Nucleus accumbens (tissue), 56 donors: Measurements from ENCODE around the gene EIF3M.
A peak's percentile ranks its signal among the peaks of the same experiment; 100 is the strongest.

Source experiments
- DNase-seq, 56 donors: peaks; one replicate each; lab custom pipeline; 2025; lab: John Stamatoyannopoulos, UW

EIF3M gene

GRCh38 chr11:32583459-32584271, at the start of gene EIF3M:
Gene EIF3M (plus strand): TSS chr11:32583831. CDS start chr11:32583888, 57 bp downstream.
- peak; percentile 59 to 97 (median 92) for DNase-seq

- DNase-seq: no peak
Measured at GRCh38 chr11:32538804-32539203, 44.8 kb upstream of the EIF3M start.

- DNase-seq: no peak
Measured at GRCh38 chr11:32549611-32550187, 33.9 kb upstream of the EIF3M start.

GRCh38 chr11:32550207-32550606, 33.4 kb upstream of the EIF3M start:
- no peak for DNase-seq

- DNase-seq: no peak
Measured at GRCh38 chr11:32555091-32555490, 28.5 kb upstream of the EIF3M start.

GRCh38 chr11:32555895-32556294, 27.7 kb upstream of the EIF3M start:
- no peak for DNase-seq

- no peak for DNase-seq
Measured at GRCh38 chr11:32561835-32562234, 21.8 kb upstream of the EIF3M start.

GRCh38 chr11:32562839-32563599, 20.6 kb upstream of the EIF3M start:
- no peak for DNase-seq

- no peak for DNase-seq
Measured at GRCh38 chr11:32563600-32563959, 20.1 kb upstream of the EIF3M start.

GRCh38 chr11:32566517-32566916, 17.1 kb upstream of the EIF3M start:
- DNase-seq: no peak

- DNase-seq: no peak
Measured at GRCh38 chr11:32567154-32567553, 16.5 kb upstream of the EIF3M start.

GRCh38 chr11:32569313-32569881, 14.2 kb upstream of the EIF3M start:
- DNase-seq: no peak

GRCh38 chr11:32571039-32571438, 12.6 kb upstream of the EIF3M start:
- DNase-seq: no peak

GRCh38 chr11:32573228-32573627, 10.4 kb upstream of the EIF3M start:
- DNase-seq: no peak

GRCh38 chr11:32574421-32574820, 9.2 kb upstream of the EIF3M start:
- no peak for DNase-seq

GRCh38 chr11:32575070-32575469, 8.6 kb upstream of the EIF3M start:
- no peak for DNase-seq

GRCh38 chr11:32576456-32576855, 7.2 kb upstream of the EIF3M start:
- no peak for DNase-seq

- no peak for DNase-seq
Measured at GRCh38 chr11:32580967-32581366, 2.7 kb upstream of the EIF3M start.

GRCh38 chr11:32581556-32581955, 2.1 kb upstream of the EIF3M start:
- DNase-seq: no peak

- no peak for DNase-seq
Measured at GRCh38 chr11:32584921-32585320, 1.3 kb downstream of the EIF3M start.

- no peak for DNase-seq
Measured at GRCh38 chr11:32586576-32587190, 3.1 kb downstream of the EIF3M start.
